ENCODE data around the gene ADARB2. TPM values are rescaled to one million over a fixed set of nuclear protein-coding genes. Genes with fewer than 3 reads are reported as not detected.

ADARB2 gene
- total and polyA plus RNA-seq, 2 experiments from 2014 or later: 2.0 to 5.0 TPM

DNA sequence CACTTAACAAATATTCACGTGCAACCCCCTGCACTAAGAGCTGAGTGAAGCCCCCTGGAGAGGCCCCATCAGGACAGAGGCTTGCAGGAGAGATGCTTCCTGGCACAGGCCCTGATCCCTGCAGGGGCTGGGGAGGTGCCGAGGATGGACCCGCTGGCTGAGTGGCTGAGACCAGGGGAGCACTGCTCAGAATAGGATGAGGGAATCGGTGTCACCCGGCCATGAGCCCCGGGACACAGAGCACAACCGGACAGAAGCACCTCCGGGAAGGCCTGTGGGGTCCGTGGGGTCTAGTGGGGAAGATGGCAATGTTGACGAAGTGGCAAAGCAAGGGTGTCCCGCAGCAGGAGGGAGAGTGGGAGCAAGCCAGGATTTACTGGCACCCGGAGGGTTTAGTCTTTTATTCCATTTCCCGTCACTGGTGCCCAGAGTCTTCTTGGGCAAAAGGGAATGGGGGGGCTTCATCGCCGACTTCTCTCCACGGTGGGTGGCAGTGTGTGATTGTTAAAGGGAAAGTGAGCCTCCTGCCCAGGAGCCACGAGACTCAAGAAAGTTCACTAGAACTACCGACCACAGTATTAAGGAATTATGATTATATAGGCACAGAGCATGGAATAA is 140.7 kb downstream of the ADARB2 start:
- no peaks in the 10 kb centered on the region for H3K79me2 ChIP-seq (replicated peaks; ENCODE audit: insufficient read depth)
- H3K27me3 Mint-ChIP-seq (ENCODE audit: insufficient read depth, low read depth, poor library complexity): peaks cover 4% of the 10 kb centered on the region

More for the DNA sequence above, 140.7 kb downstream of the ADARB2 start:
- no peak for DNase-seq (ENCODE audit: low spot score)
- TF ChIP-seq ZNF331 (CRISPR knock-in tag; IDR thresholded peaks at IDR 0.05; ENCODE audit: low read depth): no peak
- no peak for TF ChIP-seq EZH2phosphoT487 (IDR thresholded peaks at IDR 0.05; ENCODE audit: unreplicated experiment)
- TF ChIP-seq CTCF (conservative IDR thresholded peaks at IDR 0.05; ENCODE audit: low read depth in 2 of 2): no peak
- TF ChIP-seq ZNF114 (CRISPR knock-in tag; IDR thresholded peaks at IDR 0.05): no peak
- TF ChIP-seq, protein P1, sequence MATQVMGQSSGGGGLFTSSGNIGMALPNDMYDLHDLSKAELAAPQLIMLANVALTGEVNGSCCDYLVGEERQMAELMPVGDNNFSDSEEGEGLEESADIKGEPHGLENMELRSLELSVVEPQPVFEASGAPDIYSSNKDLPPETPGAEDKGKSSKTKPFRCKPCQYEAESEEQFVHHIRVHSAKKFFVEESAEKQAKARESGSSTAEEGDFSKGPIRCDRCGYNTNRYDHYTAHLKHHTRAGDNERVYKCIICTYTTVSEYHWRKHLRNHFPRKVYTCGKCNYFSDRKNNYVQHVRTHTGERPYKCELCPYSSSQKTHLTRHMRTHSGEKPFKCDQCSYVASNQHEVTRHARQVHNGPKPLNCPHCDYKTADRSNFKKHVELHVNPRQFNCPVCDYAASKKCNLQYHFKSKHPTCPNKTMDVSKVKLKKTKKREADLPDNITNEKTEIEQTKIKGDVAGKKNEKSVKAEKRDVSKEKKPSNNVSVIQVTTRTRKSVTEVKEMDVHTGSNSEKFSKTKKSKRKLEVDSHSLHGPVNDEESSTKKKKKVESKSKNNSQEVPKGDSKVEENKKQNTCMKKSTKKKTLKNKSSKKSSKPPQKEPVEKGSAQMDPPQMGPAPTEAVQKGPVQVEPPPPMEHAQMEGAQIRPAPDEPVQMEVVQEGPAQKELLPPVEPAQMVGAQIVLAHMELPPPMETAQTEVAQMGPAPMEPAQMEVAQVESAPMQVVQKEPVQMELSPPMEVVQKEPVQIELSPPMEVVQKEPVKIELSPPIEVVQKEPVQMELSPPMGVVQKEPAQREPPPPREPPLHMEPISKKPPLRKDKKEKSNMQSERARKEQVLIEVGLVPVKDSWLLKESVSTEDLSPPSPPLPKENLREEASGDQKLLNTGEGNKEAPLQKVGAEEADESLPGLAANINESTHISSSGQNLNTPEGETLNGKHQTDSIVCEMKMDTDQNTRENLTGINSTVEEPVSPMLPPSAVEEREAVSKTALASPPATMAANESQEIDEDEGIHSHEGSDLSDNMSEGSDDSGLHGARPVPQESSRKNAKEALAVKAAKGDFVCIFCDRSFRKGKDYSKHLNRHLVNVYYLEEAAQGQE (IDR thresholded peaks at IDR 0.05; ENCODE audit: unreplicated experiment): no peak
- TF ChIP-seq, protein P2, sequence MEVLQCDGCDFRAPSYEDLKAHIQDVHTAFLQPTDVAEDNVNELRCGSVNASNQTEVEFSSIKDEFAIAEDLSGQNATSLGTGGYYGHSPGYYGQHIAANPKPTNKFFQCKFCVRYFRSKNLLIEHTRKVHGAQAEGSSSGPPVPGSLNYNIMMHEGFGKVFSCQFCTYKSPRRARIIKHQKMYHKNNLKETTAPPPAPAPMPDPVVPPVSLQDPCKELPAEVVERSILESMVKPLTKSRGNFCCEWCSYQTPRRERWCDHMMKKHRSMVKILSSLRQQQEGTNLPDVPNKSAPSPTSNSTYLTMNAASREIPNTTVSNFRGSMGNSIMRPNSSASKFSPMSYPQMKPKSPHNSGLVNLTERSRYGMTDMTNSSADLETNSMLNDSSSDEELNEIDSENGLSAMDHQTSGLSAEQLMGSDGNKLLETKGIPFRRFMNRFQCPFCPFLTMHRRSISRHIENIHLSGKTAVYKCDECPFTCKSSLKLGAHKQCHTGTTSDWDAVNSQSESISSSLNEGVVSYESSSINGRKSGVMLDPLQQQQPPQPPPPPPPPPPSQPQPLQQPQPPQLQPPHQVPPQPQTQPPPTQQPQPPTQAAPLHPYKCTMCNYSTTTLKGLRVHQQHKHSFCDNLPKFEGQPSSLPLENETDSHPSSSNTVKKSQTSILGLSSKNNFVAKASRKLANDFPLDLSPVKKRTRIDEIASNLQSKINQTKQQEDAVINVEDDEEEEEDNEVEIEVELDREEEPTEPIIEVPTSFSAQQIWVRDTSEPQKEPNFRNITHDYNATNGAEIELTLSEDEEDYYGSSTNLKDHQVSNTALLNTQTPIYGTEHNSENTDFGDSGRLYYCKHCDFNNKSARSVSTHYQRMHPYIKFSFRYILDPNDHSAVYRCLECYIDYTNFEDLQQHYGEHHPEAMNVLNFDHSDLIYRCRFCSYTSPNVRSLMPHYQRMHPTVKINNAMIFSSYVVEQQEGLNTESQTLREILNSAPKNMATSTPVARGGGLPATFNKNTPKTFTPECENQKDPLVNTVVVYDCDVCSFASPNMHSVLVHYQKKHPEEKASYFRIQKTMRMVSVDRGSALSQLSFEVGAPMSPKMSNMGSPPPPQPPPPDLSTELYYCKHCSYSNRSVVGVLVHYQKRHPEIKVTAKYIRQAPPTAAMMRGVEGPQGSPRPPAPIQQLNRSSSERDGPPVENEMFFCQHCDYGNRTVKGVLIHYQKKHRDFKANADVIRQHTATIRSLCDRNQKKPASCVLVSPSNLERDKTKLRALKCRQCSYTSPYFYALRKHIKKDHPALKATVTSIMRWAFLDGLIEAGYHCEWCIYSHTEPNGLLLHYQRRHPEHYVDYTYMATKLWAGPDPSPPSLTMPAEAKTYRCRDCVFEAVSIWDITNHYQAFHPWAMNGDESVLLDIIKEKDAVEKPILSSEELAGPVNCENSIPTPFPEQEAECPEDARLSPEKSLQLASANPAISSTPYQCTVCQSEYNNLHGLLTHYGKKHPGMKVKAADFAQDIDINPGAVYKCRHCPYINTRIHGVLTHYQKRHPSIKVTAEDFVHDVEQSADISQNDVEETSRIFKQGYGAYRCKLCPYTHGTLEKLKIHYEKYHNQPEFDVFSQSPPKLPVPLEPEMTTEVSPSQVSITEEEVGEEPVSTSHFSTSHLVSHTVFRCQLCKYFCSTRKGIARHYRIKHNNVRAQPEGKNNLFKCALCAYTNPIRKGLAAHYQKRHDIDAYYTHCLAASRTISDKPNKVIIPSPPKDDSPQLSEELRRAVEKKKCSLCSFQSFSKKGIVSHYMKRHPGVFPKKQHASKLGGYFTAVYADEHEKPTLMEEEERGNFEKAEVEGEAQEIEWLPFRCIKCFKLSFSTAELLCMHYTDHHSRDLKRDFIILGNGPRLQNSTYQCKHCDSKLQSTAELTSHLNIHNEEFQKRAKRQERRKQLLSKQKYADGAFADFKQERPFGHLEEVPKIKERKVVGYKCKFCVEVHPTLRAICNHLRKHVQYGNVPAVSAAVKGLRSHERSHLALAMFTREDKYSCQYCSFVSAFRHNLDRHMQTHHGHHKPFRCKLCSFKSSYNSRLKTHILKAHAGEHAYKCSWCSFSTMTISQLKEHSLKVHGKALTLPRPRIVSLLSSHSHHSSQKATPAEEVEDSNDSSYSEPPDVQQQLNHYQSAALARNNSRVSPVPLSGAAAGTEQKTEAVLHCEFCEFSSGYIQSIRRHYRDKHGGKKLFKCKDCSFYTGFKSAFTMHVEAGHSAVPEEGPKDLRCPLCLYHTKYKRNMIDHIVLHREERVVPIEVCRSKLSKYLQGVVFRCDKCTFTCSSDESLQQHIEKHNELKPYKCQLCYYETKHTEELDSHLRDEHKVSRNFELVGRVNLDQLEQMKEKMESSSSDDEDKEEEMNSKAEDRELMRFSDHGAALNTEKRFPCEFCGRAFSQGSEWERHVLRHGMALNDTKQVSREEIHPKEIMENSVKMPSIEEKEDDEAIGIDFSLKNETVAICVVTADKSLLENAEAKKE (CRISPR knock-in tag; IDR thresholded peaks at IDR 0.05): no peak
- no peak for ATAC-seq
- H3K27me3 ChIP-seq (ENCODE audit: insufficient read depth): no peaks in the 10 kb centered on the region
- H3K27ac ChIP-seq (ENCODE audit: low read depth): no peak overlapping the region
- no peak overlapping the region for H3K4me2 ChIP-seq
- no peak overlapping the region for H3K4me3 Mint-ChIP-seq
- H3K4me3 ChIP-seq: no peak overlapping the region
- H3K4me1 ChIP-seq (ENCODE audit: insufficient read depth): no peaks in the 10 kb centered on the region
- H3K4me1 Mint-ChIP-seq: no peaks in the 10 kb centered on the region; the same call in 2 of the 3 replicates
- H3K36me3 Mint-ChIP-seq (ENCODE audit: low read depth): no peaks in the 10 kb centered on the region
- no peaks in the 10 kb centered on the region for H4K20me1 ChIP-seq (replicated peaks; ENCODE audit: insufficient read depth)
- H3K9me2 ChIP-seq (ENCODE audit: insufficient read depth): no peaks in the 10 kb centered on the region
- no peak overlapping the region for H2AFZ ChIP-seq
- H3F3A ChIP-seq (replicated peaks; ENCODE audit: low read depth): no peaks in the 10 kb centered on the region
- 0 out of 2 replicates have a peak, but pooled peaks cover 4% of the 10 kb centered on the region for H3K36me3 ChIP-seq (ENCODE audit: insufficient read depth)
- no peak overlapping the region for H3K27ac Mint-ChIP-seq
- H3K9me3 Mint-ChIP-seq: no peaks in the 10 kb centered on the region
